Natural killer cell (primary cell): Measurements from ENCODE around the gene SPIN3. TPM values are rescaled to one million over a fixed set of nuclear protein-coding genes. Genes with fewer than 3 reads are reported as not detected.

Experiments
- ATAC-seq, 3 donors: fragments of 150-1000 bp in 2 of 3; fragments of 200-7000 bp in 1 of 3; cut with Tn5 transposase; 1 replicate in 1 of 3; 2 replicates in 2 of 3; pipeline ENCODE4 v1.10.0; 2021; ENCODE audit warnings: mild to moderate bottlenecking in 2 of 3, moderate library complexity in 2 of 3
- DNase-seq, 2 donors: peaks; one replicate each; pipeline versions ENCODE4 v3.0.0 to v3.0.0-alpha.2; 2013 to 2021; ENCODE audit warnings: mixed read lengths in 1 of 2
- H3K27ac ChIP-seq: one replicate; pipeline ENCODE4 v1.5.1; 2013; ENCODE audit warnings: mild to moderate bottlenecking, low read length
- H3K27me3 ChIP-seq: one replicate; pipeline ENCODE4 v1.6.1; 2013; ENCODE audit warnings: low read length; ENCODE audit not compliant: control insufficient read depth, insufficient read depth
- H3K36me3 ChIP-seq: one replicate; pipeline ENCODE4 v1.6.1; 2013; ENCODE audit warnings: low read length; ENCODE audit not compliant: control insufficient read depth, insufficient read depth
- H3K4me1 ChIP-seq: one replicate; pipeline ENCODE4 v1.6.1; 2013; ENCODE audit warnings: low read length; ENCODE audit not compliant: control insufficient read depth, insufficient read depth
- H3K4me3 ChIP-seq: one replicate; pipeline ENCODE4 v1.5.1; 2013; ENCODE audit warnings: low read length
- H3K9me3 ChIP-seq: one replicate; pipeline ENCODE4 v1.6.1; 2013; ENCODE audit warnings: low read length; ENCODE audit not compliant: control insufficient read depth, insufficient read depth
- H3K27ac Mint-ChIP-seq, 2 donors: one replicate each; pipeline ENCODE4 v1.8.0; 2022; ENCODE audit warnings: mild to moderate bottlenecking in 2 of 2, mixed read lengths in 2 of 2, moderate library complexity in 1 of 2
- H3K27me3 Mint-ChIP-seq, 2 donors: one replicate each; pipeline ENCODE4 v1.8.0; 2022; ENCODE audit warnings: low read depth in 2 of 2, mixed read lengths in 2 of 2
- H3K36me3 Mint-ChIP-seq: one replicate; pipeline ENCODE4 v1.8.0; 2022; ENCODE audit warnings: mixed read lengths
- H3K4me1 Mint-ChIP-seq, 2 donors: one replicate each; pipeline ENCODE4 v1.8.0; 2022; ENCODE audit warnings: mixed read lengths in 2 of 2
- H3K4me3 Mint-ChIP-seq: one replicate; pipeline ENCODE4 v1.8.0; 2022; ENCODE audit warnings: mild to moderate bottlenecking, moderate library complexity, mixed read lengths
- H3K9me3 Mint-ChIP-seq, 2 donors: one replicate each; pipeline ENCODE4 v1.8.0; 2022; ENCODE audit warnings: mixed read lengths in 2 of 2
- CTCF ChIP-seq: fragments of 200-600 bp; IDR thresholded peaks from one replicate; pipeline ENCODE4 v1.8.0; 2022; ENCODE audit warnings: antibody characterized with exemption
- WGBS: methylation state at CpG from one replicate; pipeline ENCODE4 v1.1.7; 2013; ENCODE audit warnings: missing lambda C conversion rate; ENCODE audit not compliant: insufficient coverage; 5-methylcytosine and 5-hydroxymethylcytosine counted together
- intact Hi-C: fragments of 100-400 bp; cut with micrococcal nuclease; formaldehyde crosslinking; loops from one replicate; pipeline ENCODE4 v1.14.2; 2022
- total RNA-seq, 4 donors: library from RNA; stranded (reverse); fragments of 120-200 nt in 1 of 4; gene quantifications; one replicate each; pipeline versions ENCODE4 v1.2.3 to v1.2.4, GENCODE V29; 2013 to 2022

Gene SPIN3
- total RNA-seq, 3 donors from 2014 or later (not counting 1 experiment from before 2014, with no cell fraction given) = 5.2 to 6.6 (median 5.6) TPM

DNA sequence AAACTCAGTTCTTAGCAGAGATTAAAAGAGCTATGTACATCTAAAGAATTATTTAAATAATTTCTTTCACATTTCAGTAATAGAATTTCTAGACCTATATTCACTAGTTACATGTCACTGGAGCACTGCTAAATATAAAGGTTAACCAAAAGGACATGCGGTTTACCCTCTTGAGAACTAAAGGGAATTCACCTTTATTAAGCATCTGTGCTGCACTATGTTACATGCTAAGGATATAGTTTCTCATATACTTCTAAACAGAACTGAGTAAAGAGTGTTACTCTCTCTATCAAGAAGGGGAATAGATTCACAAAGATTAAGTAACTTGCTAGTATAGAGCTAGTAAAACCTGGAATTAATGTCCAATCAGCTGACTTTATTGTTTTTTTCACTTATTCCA is 7.6 kb downstream of the SPIN3 start:
- no peak overlapping the region for H3K4me3 Mint-ChIP-seq
- Histone ChIP-seq H3K4me1 (no peaks in the 10 kb centered on the region), H3K4me3 (no peak overlapping the region), H3K27ac (no peak overlapping the region), H3K27me3 (no peaks in the 10 kb centered on the region), H3K36me3 (peaks cover 4% of the 10 kb centered on the region), H3K9me3 (no peaks in the 10 kb centered on the region)
- TF ChIP-seq CTCF = no peak
- DNase-seq (no peak), ATAC-seq (no peak)
- no peaks in the 10 kb centered on the region for H3K36me3 Mint-ChIP-seq
- peaks cover 0 to 7% of the 10 kb centered on the region in 2 donors for H3K27me3 Mint-ChIP-seq
- no peak overlapping the region for H3K27ac Mint-ChIP-seq
- WGBS = no CpG with 5 or more reads among the region's 1 CpG
- intact Hi-C loops = no loop called here
- H3K9me3 Mint-ChIP-seq = no peaks in the 10 kb centered on the region
- H3K4me1 Mint-ChIP-seq = peaks cover 13 to 19% of the 10 kb centered on the region in 2 donors

GRCh38 chrX:56986138-56986537 is 9.2 kb downstream of the SPIN3 start:
- H3K4me3 Mint-ChIP-seq = no peak overlapping the region
- ATAC-seq = no peak
- H3K9me3 Mint-ChIP-seq = no peaks in the 10 kb centered on the region
- DNase-seq = no peak
- H3K27ac Mint-ChIP-seq = peak overlapping the region in 1 of 2 donors; percentile 77
- H3K27me3 Mint-ChIP-seq = no peaks in the 10 kb centered on the region
- no CpG with 5 or more reads among the region's 1 CpG for WGBS
- no peaks in the 10 kb centered on the region for H3K27me3 ChIP-seq
- no peaks in the 10 kb centered on the region for H3K4me1 ChIP-seq
- intact Hi-C loops = no loop called here
- H3K4me1 Mint-ChIP-seq = peaks cover 13 to 16% of the 10 kb centered on the region in 2 donors
- H3K4me3 ChIP-seq = no peak overlapping the region
- TF ChIP-seq CTCF = no peak
- no peaks in the 10 kb centered on the region for H3K36me3 Mint-ChIP-seq
- H3K27ac ChIP-seq = no peak overlapping the region
- H3K9me3 ChIP-seq = no peaks in the 10 kb centered on the region
- H3K36me3 ChIP-seq = peaks cover 6% of the 10 kb centered on the region

- Histone ChIP-seq H3K36me3 (peaks cover 3% of the 10 kb centered on the region), H3K27me3 (no peaks in the 10 kb centered on the region), H3K27ac (no peak overlapping the region), H3K4me3 (no peak overlapping the region), H3K4me1 (no peaks in the 10 kb centered on the region), H3K9me3 (no peaks in the 10 kb centered on the region)
- WGBS = no CpG with 5 or more reads among the region's 1 CpG
- no peaks in the 10 kb centered on the region for H3K36me3 Mint-ChIP-seq
- no peak overlapping the region for H3K27ac Mint-ChIP-seq
- TF ChIP-seq CTCF = peak; percentile 51
- peak; percentile 67 to 78 (median 72) for ATAC-seq
- intact Hi-C loops = loop anchor here (1.0 kb wide), 1 partner anchor 175 kb away; no protein-coding TSS in a partner anchor
- no peaks in the 10 kb centered on the region for H3K9me3 Mint-ChIP-seq
- no peaks in the 10 kb centered on the region for H3K4me1 Mint-ChIP-seq
- H3K4me3 Mint-ChIP-seq = no peak overlapping the region
- no peaks in the 10 kb centered on the region for H3K27me3 Mint-ChIP-seq
- peak in 1 of 2 donors; percentile 74 for DNase-seq
Measured at GRCh38 chrX:56978172-56978571, 17.2 kb downstream of the SPIN3 start.

- ATAC-seq (no peak), DNase-seq (no peak)
- H3K27me3 Mint-ChIP-seq = no peaks in the 10 kb centered on the region
- no peaks in the 10 kb centered on the region for H3K9me3 Mint-ChIP-seq
- TF ChIP-seq CTCF = no peak
- Histone ChIP-seq H3K4me1 (no peaks in the 10 kb centered on the region), H3K4me3 (no peak overlapping the region), H3K9me3 (no peaks in the 10 kb centered on the region), H3K27ac (no peak overlapping the region), H3K36me3 (no peaks in the 10 kb centered on the region), H3K27me3 (no peaks in the 10 kb centered on the region)
- no peak overlapping the region for H3K4me3 Mint-ChIP-seq
- no peaks in the 10 kb centered on the region for H3K4me1 Mint-ChIP-seq
- intact Hi-C loops = no loop called here
- WGBS = 72% methylated on average over 2 of the region's 2 CpGs
- H3K27ac Mint-ChIP-seq = no peak overlapping the region
- H3K36me3 Mint-ChIP-seq = no peaks in the 10 kb centered on the region
Measured at GRCh38 chrX:56975611-56976010, 19.7 kb downstream of the SPIN3 start.
